K562 (cell line): ENCODE results near the gene SEPTIN6. TPM values are rescaled to one million over a fixed set of nuclear protein-coding genes. Genes with fewer than 3 reads are reported as not detected.

Experiments used
- ATAC-seq: fragments of 200-7000 bp; cut with Tn5 transposase; 3 replicates; pipeline ENCODE4 v1.9.1; 2020; ENCODE audit warnings: moderate library complexity
- BruUV-seq: library from RNA; stranded (reverse); fragments of 400-500 nt; replicated peaks from 2 replicates; lab custom pipeline; 2021; lab: Mats Ljungman, UMichigan
- CTCF ChIA-PET: fragments of 300-600 bp; formaldehyde crosslinking; extraction: SDS; loops from one replicate; lab custom pipeline; 2021; ENCODE audit warnings: low intra/inter-chr PET ratio; lab: Yijun Ruan, JAX
- POLR2A ChIA-PET: fragments of 300-600, 350-650 bp; sonication (Branson Sonifier 250); formaldehyde crosslinking; extraction: SDS; loops from one replicate; lab custom pipeline; 2021; ENCODE audit warnings: antibody characterized with exemption, inconsistent platforms; lab: Yijun Ruan, JAX
- DNase-seq, 4 experiments: peaks; one replicate each; pipeline versions ENCODE4 v3.0.0 to v3.0.0-alpha.2; 2011 to 2018; ENCODE audit warnings: low spot score in 3 of 4, mixed read lengths in 3 of 4; ENCODE audit errors: extremely low read depth in 1 of 4
- FAIRE-seq: peaks from 2 replicates; lab custom pipeline; 2011; peaks lifted over from hg19 to GRCh38; lab: Jason Lieb, UNC
- H2AFZ ChIP-seq: 2 replicates; pipeline ENCODE4 v1.6.0; 2011; ENCODE audit warnings: low read depth, low read length, control low read depth, inconsistent platforms
- H3K27ac ChIP-seq: fragments of 200-600 bp; 3 replicates; pipeline ENCODE4 v1.8.0; 2011; ENCODE audit warnings: low read depth, mild to moderate bottlenecking, control low read depth, inconsistent platforms, low read length, moderate library complexity, mixed read lengths; ENCODE audit errors: extremely low read depth
- H3K27me3 ChIP-seq, 2 experiments: fragments of 300-600 bp in 1 of 2; 2 replicates in 1 of 2; 3 replicates in 1 of 2; pipeline versions ENCODE4 v1.6.0 to v1.8.0; 2011; ENCODE audit warnings: inconsistent platforms in 2 of 2, low read length in 2 of 2, mild to moderate bottlenecking in 1 of 2, mixed read lengths in 1 of 2, moderate library complexity in 1 of 2; ENCODE audit not compliant: control insufficient read depth in 2 of 2, insufficient read depth in 2 of 2
- H3K36me3 ChIP-seq: fragments of 300-600 bp; 3 replicates; pipeline ENCODE4 v1.8.0; 2011; ENCODE audit warnings: mild to moderate bottlenecking, low read length, inconsistent platforms; ENCODE audit not compliant: control insufficient read depth, insufficient read depth
- H3K4me1 ChIP-seq, 2 experiments: fragments of 200-600 bp in 1 of 2; replicated peaks in 1 of 2; 2 replicates in 1 of 2; 3 replicates in 1 of 2; pipeline versions ENCODE4 v1.5.1 to v1.8.0; 2011; ENCODE audit warnings: inconsistent platforms in 2 of 2, low read length in 2 of 2, mild to moderate bottlenecking in 1 of 2, mixed read lengths in 1 of 2, moderate library complexity in 1 of 2; ENCODE audit not compliant: control insufficient read depth in 2 of 2, insufficient read depth in 2 of 2
- H3K4me2 ChIP-seq: 2 replicates; pipeline ENCODE4 v1.6.1; 2011; ENCODE audit warnings: low read length, control low read depth, inconsistent platforms, mixed read lengths; ENCODE audit not compliant: insufficient read depth
- H3K4me3 ChIP-seq: fragments of 200-600 bp; sonication (generic), shearing (Covaris generic); 2 replicates; pipeline ENCODE4 v1.5.1; 2016; ENCODE audit warnings: control low read depth, inconsistent platforms
- H3K79me2 ChIP-seq: fragments of 200-600 bp; 3 replicates; pipeline ENCODE4 v1.8.0; 2011; ENCODE audit warnings: low read length, inconsistent platforms; ENCODE audit not compliant: control insufficient read depth, insufficient read depth
- H3K9ac ChIP-seq, 2 experiments: 2 replicates each; pipeline versions ENCODE4 v1.6.0 to v1.6.1; 2011; ENCODE audit warnings: low read depth in 2 of 2, low read length in 2 of 2, control low read depth in 1 of 2, inconsistent platforms in 1 of 2, mild to moderate bottlenecking in 1 of 2, mixed read lengths in 1 of 2; ENCODE audit not compliant: insufficient read depth in 1 of 2
- H3K9me1 ChIP-seq: one replicate; pipeline ENCODE4 v1.6.0; 2011; ENCODE audit warnings: inconsistent platforms, mild to moderate bottlenecking, low read length, moderate library complexity; ENCODE audit not compliant: control insufficient read depth, insufficient read depth
- H3K9me3 ChIP-seq: replicated peaks from 2 replicates; pipeline ENCODE4 v1.5.1; 2011; ENCODE audit warnings: low read depth, low read length, inconsistent platforms; ENCODE audit not compliant: control insufficient read depth, insufficient read depth
- H4K20me1 ChIP-seq: replicated peaks from 2 replicates; pipeline ENCODE4 v1.6.1; 2011; ENCODE audit warnings: low read length, inconsistent platforms, mixed read lengths; ENCODE audit not compliant: control insufficient read depth, insufficient read depth
- ADNP ChIP-seq: fragments of 200-800 bp; sonication (Bioruptor generic); IDR thresholded peaks from 2 replicates; pipeline ENCODE4 v1.6.1; 2016; ENCODE audit warnings: missing genetic modification characterization, missing compliant biosample characterization
- CGGBP1 ChIP-seq: fragments of 250-450 bp; sonication (Bioruptor Pico); IDR thresholded peaks from 2 replicates; pipeline ENCODE4 v1.9.0; 2021; ENCODE audit warnings: mild to moderate bottlenecking
- MGA ChIP-seq: fragments of 450-650 bp; IDR thresholded peaks from 2 replicates; pipeline ENCODE4 v1.6.1; 2016; ENCODE audit warnings: mild to moderate bottlenecking, moderate library complexity
- NFIC ChIP-seq: fragments of 450-650 bp; IDR thresholded peaks from 2 replicates; pipeline ENCODE4 v1.6.1; 2017; ENCODE audit warnings: mild to moderate bottlenecking, inconsistent platforms
- SMAD4 ChIP-seq: fragments of 250-450 bp; sonication (Bioruptor Pico); conservative IDR thresholded peaks from 2 replicates; pipeline ENCODE4 v1.8.0; 2021; ENCODE audit warnings: inconsistent platforms, mild to moderate bottlenecking, moderate library complexity
- WGBS: fragments of 100-300 bp; shearing (Covaris generic); methylation state at CpG from one replicate; pipeline ENCODE4 v1.1.6; 2016; ENCODE audit warnings: low coverage, mixed read lengths; ENCODE audit not compliant: insufficient coverage; ENCODE audit errors: missing lambda C conversion rate; 5-methylcytosine and 5-hydroxymethylcytosine counted together
- in situ Hi-C: fragments of 300-500 bp; cut with MboI; formaldehyde crosslinking; loops from 4 replicates; pipeline ENCODE4 v1.15.0; 2018; ENCODE audit warnings: inconsistent platforms, mixed read lengths
- intact Hi-C: fragments of 100-400 bp; cut with micrococcal nuclease; formaldehyde crosslinking; loops from 2 replicates; pipeline ENCODE4 v1.14.2; 2022
- polyA plus RNA-seq, 8 experiments: library from polyadenylated mRNA; depleted of rRNA in 4 of 8; stranded (reverse) in 5 of 8; unstranded in 3 of 8; fragments of >200 nt; fragmentation: Nextera tagmentation in 2 of 8; fragmentation: Illumina TruSeq in 1 of 8; extraction: Ambion mirVana in 2 of 8; extraction: Trizol in 1 of 8; gene quantifications; 2 replicates each; pipeline versions ENCODE4 v1.2.1 to v1.2.3, GENCODE V29; 2011 to 2014; ENCODE audit warnings: inconsistent platforms in 1 of 8, missing spikeins in 1 of 8
- total RNA-seq, 7 experiments: library from RNA; depleted of rRNA in 6 of 7; stranded (reverse); fragments of >200 nt in 6 of 7; fragmentation: Illumina TruSeq in 2 of 7; extraction: Trizol in 2 of 7; gene quantifications; 2 replicates each; pipeline versions ENCODE4 v1.2.1 to v1.2.3, GENCODE V29; 2011 to 2021; ENCODE audit warnings: low replicate concordance in 1 of 7

SEPTIN6 gene
- total and polyA plus RNA-seq, 9 of the 15 experiments (the other 6 are each of a cell fraction or from before 2014, with no cell fraction given): 8.4 to 67.0 (median 37.8) TPM

- 36% methylated on average over 9 of the region's 12 CpGs for WGBS
- Histone ChIP-seq H3K9ac (peak overlapping the region; percentile 73 to 85; a peak in 3 of 4 replicates), H2AFZ (peak overlapping the region; percentile 72), H3K27ac (peak overlapping the region; percentile 89), H3K9me1 (no peaks in the 10 kb centered on the region), H3K9me3 (no peaks in the 10 kb centered on the region), H3K79me2 (peaks cover 92% of the 10 kb centered on the region), H3K4me1 (peaks cover 10 to 46% of the 10 kb centered on the region in 2 experiments), H3K36me3 (0 out of 3 replicates have a peak, but pooled peaks cover 4% of the 10 kb centered on the region), H3K27me3 (no peaks in the 10 kb centered on the region), H3K4me2 (peak overlapping the region; percentile 67), H4K20me1 (no peaks in the 10 kb centered on the region), H3K4me3 (no peak overlapping the region)
- in situ Hi-C loops: no loop called here
- DNase-seq (no peak), ATAC-seq (peak; percentile 24), FAIRE-seq (no peak)
- BruUV-seq: no TSS peak
- ChIA-PET CTCF (interaction anchor here (0.7 kb wide), 1 partner anchor 329 kb away, joined by 3 read pairs; no protein-coding TSS in a partner anchor), POLR2A (interaction anchor here (0.6 to 5.6 kb wide), 4 partner anchors 12 to 626 kb away, joined by 3 to 39 read pairs (median 3); no protein-coding TSS in a partner anchor)
- intact Hi-C loops: no loop called here
- 0 out of 2 replicates have a peak, but pooled peaks have one; percentile 1 for TF ChIP-seq NFIC
- no peak for TF ChIP-seq CGGBP1 (CRISPR knock-in tag)
- TF ChIP-seq SMAD4 (CRISPR knock-in tag): 0 out of 2 replicates have a peak, but pooled peaks have one; percentile 0
- TF ChIP-seq ADNP (tag): no peak
- peak; percentile 81 for TF ChIP-seq MGA
These were observed 6.8 kb downstream of the SEPTIN6 start for GRCh38 chrX:119686087-119686691.
